ENCODE data around the gene COL15A1.
A peak's percentile ranks its signal among the peaks of the same experiment; 100 is the strongest.

COL15A1 gene

GRCh38 chr9:99108131-99108530, 164.4 kb downstream of the COL15A1 start:
- no peak for DNase-seq (ENCODE audit: low spot score)

DNA sequence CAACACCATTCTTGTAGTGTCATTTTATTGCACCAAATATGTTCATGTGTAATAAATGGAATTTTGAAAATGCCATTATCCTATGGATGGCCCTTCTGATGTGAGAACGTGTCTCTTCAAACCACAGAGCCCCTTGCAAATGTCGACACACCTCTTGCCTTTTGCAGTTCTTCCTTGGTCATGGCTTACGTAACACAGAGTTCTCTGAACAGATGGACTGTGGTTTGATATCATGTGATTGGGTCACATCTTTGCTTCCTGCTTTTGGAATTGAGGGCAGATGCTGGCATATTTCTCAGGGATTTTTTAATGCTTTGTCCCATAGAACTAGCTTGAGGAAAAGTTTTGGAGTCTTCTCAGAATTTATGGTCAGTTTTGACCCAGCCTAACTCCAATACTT, 165.8 kb downstream of the COL15A1 start:
- no peak for DNase-seq (ENCODE audit: low spot score)

- peak; percentile 58 for DNase-seq (ENCODE audit: low spot score)
Observed at GRCh38 chr9:99112750-99113413, 169.2 kb downstream of the COL15A1 start.

DNA sequence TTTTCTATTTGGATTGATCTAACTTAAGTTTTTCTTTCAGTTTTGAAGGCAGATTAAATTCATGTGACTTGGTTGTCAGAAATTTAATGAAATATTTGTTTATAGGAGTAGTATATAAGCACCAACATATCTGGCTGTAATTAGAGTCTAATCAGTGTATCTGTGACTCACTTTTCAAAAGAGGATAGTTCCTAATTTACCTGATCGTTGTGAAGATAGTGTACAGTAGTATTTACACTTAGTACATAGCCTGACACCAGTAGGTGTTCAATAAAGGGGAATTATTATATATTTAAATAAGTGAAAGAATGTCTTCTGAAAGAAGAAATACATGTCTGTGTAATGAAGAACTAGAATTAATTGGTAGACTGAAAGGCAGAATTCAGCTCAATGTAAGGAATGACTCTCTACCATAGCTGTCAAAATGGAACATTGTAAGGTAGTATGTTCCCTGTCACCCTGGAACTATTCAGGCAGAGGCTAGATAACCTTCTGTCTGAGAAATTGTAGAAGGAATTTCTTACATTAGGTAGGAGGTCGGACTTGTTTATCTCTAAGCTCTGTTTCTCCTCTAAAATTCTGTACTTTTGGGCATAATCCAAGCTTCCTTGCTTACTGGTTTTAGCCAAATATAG, 169.8 kb downstream of the COL15A1 start:
- DNase-seq (ENCODE audit: low spot score): no peak

DNA sequence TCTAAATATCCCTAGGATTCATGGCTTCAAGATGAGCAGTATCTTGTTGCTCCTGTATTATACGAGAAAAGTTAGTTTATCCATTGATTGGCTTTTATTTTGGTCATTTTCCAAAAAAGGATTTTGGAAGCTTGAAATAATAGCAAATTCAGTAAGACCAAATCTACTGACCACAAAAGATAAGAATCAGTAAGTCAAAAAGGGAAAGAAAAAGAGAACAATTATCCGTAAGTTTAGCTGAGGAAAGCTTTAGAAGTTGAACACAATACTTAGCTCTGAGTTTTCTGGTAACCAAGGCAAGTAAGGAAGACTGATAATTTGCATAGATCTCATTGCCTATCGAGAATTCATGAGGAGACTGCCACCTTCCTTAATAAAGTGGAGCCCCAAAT, 170.3 kb downstream of the COL15A1 start:
- no peak for DNase-seq (ENCODE audit: low spot score)

- DNase-seq (ENCODE audit: low spot score): no peak
Observed at GRCh38 chr9:99114846-99115500, 171.3 kb downstream of the COL15A1 start.

DNA sequence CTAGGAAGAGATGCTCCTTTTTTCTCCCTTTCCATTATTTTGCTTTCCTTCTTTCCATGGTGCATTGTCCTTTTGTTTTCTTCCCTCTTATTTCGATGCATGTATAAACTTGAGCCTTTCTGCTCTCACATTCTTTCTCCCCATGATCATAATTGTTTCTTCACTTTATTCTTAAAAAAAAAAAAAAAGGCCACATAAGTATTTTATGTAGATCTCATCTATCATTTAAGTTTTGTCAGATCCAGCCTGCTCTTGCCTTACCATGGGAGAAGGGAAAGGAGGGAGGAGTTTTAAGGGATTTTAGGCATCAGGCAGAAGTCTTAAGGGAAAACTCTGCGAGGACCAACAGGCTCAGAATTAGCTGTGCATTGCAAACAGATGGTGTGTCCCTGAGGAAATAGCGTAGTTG, 172.3 kb downstream of the COL15A1 start:
- no peak for DNase-seq (ENCODE audit: low spot score)

- DNase-seq (ENCODE audit: low spot score): peak; percentile 51
Observed at GRCh38 chr9:99118782-99119466, 175.2 kb downstream of the COL15A1 start.

GRCh38 chr9:99119976-99120655, 176.4 kb downstream of the COL15A1 start:
- DNase-seq (ENCODE audit: low spot score): no peak
